Mesendoderm (in vitro differentiated cells): ENCODE measurements around the gene SHISA2.

Experiments
- DNase-seq: peaks from one replicate; pipeline ENCODE4 v3.0.0; 2013
- H2AK5ac ChIP-seq: 2 replicates; pipeline ENCODE4 v1.6.1; 2013; ENCODE audit warnings: low read length, inconsistent platforms
- H2BK120ac ChIP-seq: 2 replicates; pipeline ENCODE4 v1.6.1; 2013; ENCODE audit warnings: low read depth, mild to moderate bottlenecking, low read length, moderate library complexity, mixed read lengths
- H2BK15ac ChIP-seq: replicated peaks from 2 replicates; pipeline ENCODE4 v1.6.1; 2013; ENCODE audit warnings: low read depth, mild to moderate bottlenecking, moderate library complexity
- H2BK5ac ChIP-seq: 2 replicates; pipeline ENCODE4 v1.6.1; 2013; ENCODE audit warnings: low read length, inconsistent platforms
- H3K18ac ChIP-seq: 2 replicates; pipeline ENCODE4 v1.6.1; 2013; ENCODE audit warnings: mild to moderate bottlenecking, low read length, mixed read lengths
- H3K23ac ChIP-seq: one replicate; pipeline ENCODE4 v1.6.1; 2013; ENCODE audit warnings: low read length
- H3K27ac ChIP-seq: 2 replicates; pipeline ENCODE4 v1.5.1; 2013; ENCODE audit warnings: low read depth, mild to moderate bottlenecking, inconsistent platforms, low read length, moderate library complexity
- H3K27me3 ChIP-seq: 2 replicates; pipeline ENCODE4 v1.6.1; 2013; ENCODE audit warnings: low read length, control low read depth, mild to moderate bottlenecking, inconsistent platforms; ENCODE audit not compliant: insufficient read depth, poor library complexity
- H3K36me3 ChIP-seq: 2 replicates; pipeline ENCODE4 v1.6.1; 2013; ENCODE audit warnings: low read length, inconsistent platforms; ENCODE audit not compliant: control insufficient read depth, insufficient read depth
- H3K4ac ChIP-seq: one replicate; pipeline ENCODE4 v1.6.1; 2013; ENCODE audit warnings: low read depth, mild to moderate bottlenecking, low read length, moderate library complexity
- H3K4me1 ChIP-seq: 2 replicates; pipeline ENCODE4 v1.6.1; 2013; ENCODE audit warnings: low read depth, low read length, inconsistent platforms; ENCODE audit not compliant: control insufficient read depth
- H3K4me2 ChIP-seq: 2 replicates; pipeline ENCODE4 v1.6.1; 2013; ENCODE audit warnings: low read length
- H3K4me3 ChIP-seq: 2 replicates; pipeline ENCODE4 v1.5.1; 2013; ENCODE audit warnings: mild to moderate bottlenecking, low read length
- H3K56ac ChIP-seq: one replicate; pipeline ENCODE4 v1.6.1; 2013; ENCODE audit warnings: low read length
- H3K79me1 ChIP-seq: 2 replicates; pipeline ENCODE4 v1.6.1; 2013; ENCODE audit warnings: low read length, inconsistent platforms
- H3K79me2 ChIP-seq: 2 replicates; pipeline ENCODE4 v1.6.1; 2013; ENCODE audit warnings: mild to moderate bottlenecking, low read length; ENCODE audit not compliant: control insufficient read depth, insufficient read depth
- H3K9ac ChIP-seq: 2 replicates; pipeline ENCODE4 v1.6.1; 2013; ENCODE audit warnings: low read length, inconsistent platforms
- H4K5ac ChIP-seq: one replicate; pipeline ENCODE4 v1.6.1; 2013; ENCODE audit warnings: low read length
- H4K8ac ChIP-seq: one replicate; pipeline ENCODE4 v1.6.1; 2013; ENCODE audit warnings: low read depth, mild to moderate bottlenecking, control low read depth, low read length, moderate library complexity
- WGBS: extraction: QIAGEN DNeasy Blood & Tissue Kit; methylation state at CpG from one replicate; pipeline ENCODE4 v1.1.7; 2013; ENCODE audit warnings: low lambda C conversion rate, missing lambda C conversion rate; ENCODE audit not compliant: insufficient coverage; ENCODE audit errors: extremely low coverage; 5-methylcytosine and 5-hydroxymethylcytosine counted together

Gene SHISA2

DNA sequence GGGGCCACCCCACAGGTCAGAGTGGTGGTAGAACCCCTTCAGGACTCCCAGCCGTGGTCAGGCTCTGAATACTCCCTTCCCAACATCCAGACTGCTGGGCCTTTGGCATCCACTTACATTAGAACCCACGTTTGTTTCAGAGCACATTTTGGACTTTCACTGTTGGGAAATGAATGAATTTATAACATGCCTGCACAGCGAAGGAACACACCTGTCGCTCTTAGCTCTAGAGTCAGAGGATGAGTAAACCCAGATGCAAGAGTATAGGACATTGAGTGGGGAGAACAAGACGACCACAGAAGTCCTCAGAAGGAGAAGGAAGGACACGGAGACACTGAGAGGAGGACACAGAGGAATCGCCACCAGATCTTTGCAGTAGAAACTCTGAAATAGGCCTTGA is 30.9 kb downstream of the SHISA2 start:
- Histone ChIP-seq H4K5ac (no peak overlapping the region), H3K23ac (no peak overlapping the region), H3K4me3 (no peak overlapping the region), H2BK5ac (no peak overlapping the region), H3K4me1 (no peaks in the 10 kb centered on the region), H3K4ac (no peak overlapping the region), H3K79me2 (no peaks in the 10 kb centered on the region), H3K56ac (no peak overlapping the region), H3K18ac (no peak overlapping the region), H3K36me3 (no peaks in the 10 kb centered on the region), H4K8ac (no peak overlapping the region), H3K9ac (no peak overlapping the region), H3K27ac (no peak overlapping the region), H3K27me3 (no peaks in the 10 kb centered on the region), H3K4me2 (no peak overlapping the region), H3K79me1 (no peaks in the 10 kb centered on the region), H2BK15ac (no peak overlapping the region), H2AK5ac (no peak overlapping the region), H2BK120ac (no peak overlapping the region)
- WGBS = no CpG with 5 or more reads among the region's 7 CpGs
- no peak for DNase-seq

DNA sequence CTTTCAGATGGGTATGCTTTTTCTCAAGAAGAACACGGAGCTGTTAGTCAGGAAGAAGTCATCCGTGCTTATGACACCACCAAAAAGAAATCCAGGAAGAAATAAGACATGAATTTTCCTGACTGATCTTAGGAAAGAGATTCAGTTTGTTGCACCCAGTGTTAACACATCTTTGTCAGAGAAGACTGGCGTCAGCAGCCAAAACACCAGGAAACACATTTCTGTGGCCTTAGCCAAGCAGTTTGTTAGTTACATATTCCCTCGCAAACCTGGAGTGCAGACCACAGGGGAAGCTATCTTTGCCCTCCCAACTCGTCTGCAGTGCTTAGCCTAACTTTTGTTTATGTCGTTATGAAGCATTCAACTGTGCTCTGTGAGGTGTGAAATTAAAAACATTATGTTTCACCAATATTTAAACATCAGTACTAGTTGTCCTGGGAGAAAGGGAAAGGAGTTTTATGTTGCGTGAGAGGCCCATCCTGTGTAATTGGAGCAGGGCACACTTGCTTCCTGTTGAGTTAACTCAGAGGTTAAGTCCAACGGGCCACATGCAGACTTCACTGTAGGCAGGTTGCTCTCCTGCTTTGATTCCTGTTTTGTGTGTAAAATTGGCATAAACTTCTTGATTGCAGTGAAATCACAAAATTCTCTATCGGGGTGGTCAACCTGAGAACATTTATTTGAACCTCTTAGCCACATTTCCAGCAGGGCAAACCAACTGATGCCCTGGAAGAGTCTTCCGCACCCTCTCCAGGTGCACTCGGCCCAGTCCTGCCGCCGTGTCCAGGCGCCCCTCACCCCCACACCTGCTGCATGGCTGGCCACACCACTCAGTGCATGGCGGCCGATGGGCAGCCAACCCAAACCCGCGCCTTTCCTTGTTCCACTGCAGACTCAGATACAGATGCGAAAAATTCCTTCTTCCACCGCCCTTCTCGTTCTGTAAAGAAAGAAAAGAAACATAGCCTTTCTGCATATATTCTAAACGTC is 31.6 kb downstream of the SHISA2 start:
- Histone ChIP-seq H3K79me1 (no peaks in the 10 kb centered on the region), H3K4me1 (no peaks in the 10 kb centered on the region), H2BK5ac (no peak overlapping the region), H2BK15ac (no peak overlapping the region), H3K79me2 (no peaks in the 10 kb centered on the region), H3K4ac (no peak overlapping the region), H4K5ac (no peak overlapping the region), H2AK5ac (no peak overlapping the region), H4K8ac (no peak overlapping the region), H3K36me3 (no peaks in the 10 kb centered on the region), H3K18ac (no peak overlapping the region), H3K27ac (no peak overlapping the region), H3K27me3 (no peaks in the 10 kb centered on the region), H3K4me3 (no peak overlapping the region), H3K9ac (no peak overlapping the region), H3K23ac (no peak overlapping the region), H3K4me2 (no peak overlapping the region), H2BK120ac (no peak overlapping the region), H3K56ac (no peak overlapping the region)
- WGBS = no CpG with 5 or more reads among the region's 22 CpGs
- DNase-seq = no peak

DNA sequence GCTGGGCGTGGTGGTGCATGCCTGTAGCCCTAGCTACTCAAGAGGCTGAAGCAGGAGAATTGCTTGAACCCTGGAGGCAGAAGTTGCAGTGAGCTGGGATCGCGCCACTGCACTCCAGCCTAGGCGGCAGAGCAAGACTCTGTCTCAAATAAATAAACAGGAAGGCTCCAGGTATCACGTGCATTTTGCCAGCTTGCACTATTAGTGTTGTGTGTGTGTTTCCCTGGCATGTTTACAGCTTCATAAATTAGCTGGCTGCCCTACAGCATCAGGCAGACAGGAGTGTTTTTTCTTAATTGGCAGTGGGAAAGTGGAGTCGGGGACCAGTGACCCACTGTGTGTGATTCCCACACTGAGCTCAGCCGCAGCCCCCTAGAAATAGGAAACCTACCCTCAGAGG is 32.6 kb downstream of the SHISA2 start:
- H4K5ac ChIP-seq = no peak overlapping the region
- no peak overlapping the region for H2AK5ac ChIP-seq
- no peak overlapping the region for H4K8ac ChIP-seq
- DNase-seq = no peak
- no peaks in the 10 kb centered on the region for H3K36me3 ChIP-seq
- no peak overlapping the region for H3K4me2 ChIP-seq
- no peak overlapping the region for H3K9ac ChIP-seq
- no peaks in the 10 kb centered on the region for H3K27me3 ChIP-seq
- no CpG with 5 or more reads among the region's 7 CpGs for WGBS
- no peaks in the 10 kb centered on the region for H3K4me1 ChIP-seq
- H3K79me2 ChIP-seq = no peaks in the 10 kb centered on the region
- H3K79me1 ChIP-seq = no peaks in the 10 kb centered on the region
- no peak overlapping the region for H3K23ac ChIP-seq
- no peak overlapping the region for H3K56ac ChIP-seq
- no peak overlapping the region for H3K4me3 ChIP-seq
- no peak overlapping the region for H2BK15ac ChIP-seq
- no peak overlapping the region for H2BK5ac ChIP-seq
- no peak overlapping the region for H3K18ac ChIP-seq
- H3K27ac ChIP-seq = no peak overlapping the region
- no peak overlapping the region for H3K4ac ChIP-seq
- no peak overlapping the region for H2BK120ac ChIP-seq

DNA sequence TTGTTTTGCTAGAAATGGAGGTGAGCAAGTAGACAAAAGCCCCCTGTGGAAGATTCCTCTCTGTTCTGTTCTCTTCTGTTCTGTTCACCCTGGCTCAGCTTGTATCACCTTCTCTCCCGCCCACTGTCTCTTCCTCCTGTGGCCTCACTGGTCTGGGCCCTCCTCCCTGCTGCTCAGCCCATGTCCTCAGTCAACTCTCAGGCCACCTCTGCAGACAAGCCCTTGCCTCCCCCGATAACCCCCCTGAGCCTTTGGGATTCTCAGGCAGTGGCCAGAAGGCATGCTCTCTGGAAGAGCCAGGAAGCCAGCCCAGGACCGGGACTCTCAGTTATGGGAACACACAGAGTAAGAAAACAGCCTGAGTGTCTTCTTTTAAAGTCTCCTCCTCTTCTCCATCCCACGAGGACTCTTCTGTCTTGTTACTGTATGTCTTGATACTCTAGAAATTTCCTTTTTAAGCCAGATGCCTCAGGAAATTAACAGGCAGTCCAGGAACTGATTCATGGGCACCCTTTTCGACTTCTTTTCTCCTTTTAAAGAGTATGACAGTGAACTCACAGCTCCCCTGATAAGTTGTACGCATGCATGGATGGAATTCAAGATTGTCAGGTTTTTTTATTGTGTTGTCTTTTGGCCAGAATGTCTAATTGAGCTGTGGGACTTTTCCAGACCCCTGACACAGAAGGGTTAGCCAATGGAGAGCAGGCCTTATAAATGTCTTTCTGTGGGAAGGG is 33.7 kb downstream of the SHISA2 start:
- H3K4me3 ChIP-seq = no peak overlapping the region
- H3K36me3 ChIP-seq = no peaks in the 10 kb centered on the region
- H3K4ac ChIP-seq = no peak overlapping the region
- no peak overlapping the region for H3K9ac ChIP-seq
- H3K4me2 ChIP-seq = no peak overlapping the region
- H3K79me2 ChIP-seq = no peaks in the 10 kb centered on the region
- no peaks in the 10 kb centered on the region for H3K4me1 ChIP-seq
- H3K27me3 ChIP-seq = no peaks in the 10 kb centered on the region
- no peak overlapping the region for H2BK120ac ChIP-seq
- no peak overlapping the region for H3K18ac ChIP-seq
- H4K8ac ChIP-seq = no peak overlapping the region
- DNase-seq = no peak
- H3K23ac ChIP-seq = no peak overlapping the region
- WGBS = no CpG with 5 or more reads among the region's 6 CpGs
- no peaks in the 10 kb centered on the region for H3K79me1 ChIP-seq
- no peak overlapping the region for H2AK5ac ChIP-seq
- no peak overlapping the region for H3K27ac ChIP-seq
- H2BK5ac ChIP-seq = no peak overlapping the region
- no peak overlapping the region for H2BK15ac ChIP-seq
- no peak overlapping the region for H4K5ac ChIP-seq
- no peak overlapping the region for H3K56ac ChIP-seq

DNA sequence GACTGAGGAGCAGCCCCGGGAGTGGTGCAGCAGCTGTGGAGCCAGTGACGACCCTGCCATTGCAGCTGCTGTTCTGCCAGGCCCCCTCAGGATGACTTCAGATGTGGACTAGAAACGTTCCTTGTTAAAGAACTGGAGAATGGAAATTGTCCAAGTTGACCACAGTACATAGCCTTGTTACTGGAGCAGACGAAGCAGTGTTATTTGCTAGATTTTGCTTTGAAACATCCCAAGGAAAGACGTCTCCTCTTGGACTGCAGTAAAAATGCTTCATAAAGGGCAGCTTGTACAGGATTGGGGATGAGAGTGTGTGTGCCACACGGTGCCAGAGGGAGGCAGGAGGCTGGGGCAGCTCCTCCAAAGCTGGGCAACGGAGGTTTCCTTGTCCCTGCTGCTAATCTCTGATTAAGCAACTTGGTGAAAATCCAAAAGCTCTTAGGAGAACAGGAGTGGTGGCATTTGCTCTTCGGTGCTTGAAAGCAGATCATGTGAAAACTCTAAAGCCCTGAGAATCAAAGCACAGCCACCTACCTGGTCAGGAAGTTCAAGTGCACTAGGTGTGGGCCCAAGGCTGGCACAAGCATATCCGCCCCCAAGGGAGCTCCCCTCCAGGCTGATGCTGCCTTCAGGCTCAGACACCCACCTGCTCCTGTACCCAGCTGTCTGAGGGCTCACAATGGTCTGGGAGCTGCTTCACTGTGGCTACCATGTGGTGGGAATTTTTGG is 34.5 kb downstream of the SHISA2 start:
- Histone ChIP-seq H2BK120ac (no peak overlapping the region), H3K9ac (no peak overlapping the region), H2AK5ac (no peak overlapping the region), H3K23ac (no peak overlapping the region), H3K27me3 (no peaks in the 10 kb centered on the region), H3K18ac (no peak overlapping the region), H2BK15ac (no peak overlapping the region), H3K4me2 (no peak overlapping the region), H3K79me1 (no peaks in the 10 kb centered on the region), H3K27ac (no peak overlapping the region), H3K4me1 (no peaks in the 10 kb centered on the region), H3K4me3 (no peak overlapping the region), H4K5ac (no peak overlapping the region), H3K56ac (no peak overlapping the region), H3K79me2 (no peaks in the 10 kb centered on the region), H3K4ac (no peak overlapping the region), H4K8ac (no peak overlapping the region), H2BK5ac (no peak overlapping the region), H3K36me3 (no peaks in the 10 kb centered on the region)
- DNase-seq = no peak
- WGBS = no CpG with 5 or more reads among the region's 9 CpGs
